GM13977 (cell line): ENCODE measurements around the gene PCED1A.

Experiments
- DNase-seq: peaks from one replicate; pipeline ENCODE4 v3.0.0; 2012; ENCODE audit warnings: low spot score
- CTCF ChIP-seq: IDR thresholded peaks from 2 replicates; pipeline ENCODE4 v1.5.1; 2012; ENCODE audit warnings: mild to moderate bottlenecking, control low read depth; ENCODE audit not compliant: insufficient read depth; ENCODE audit errors: extremely low read depth, missing control alignments
- in situ Hi-C: fragments of 300-500 bp; cut with MboI; formaldehyde crosslinking; loops from one replicate; pipeline ENCODE4 v1.12.0; 2022; ENCODE audit warnings: low sequenced_read_pairs, low pct_unique_long_range_greater_than_20kb, mixed read lengths, inconsistent platforms; ENCODE audit not compliant: unreplicated experiment

The PCED1A gene

DNA sequence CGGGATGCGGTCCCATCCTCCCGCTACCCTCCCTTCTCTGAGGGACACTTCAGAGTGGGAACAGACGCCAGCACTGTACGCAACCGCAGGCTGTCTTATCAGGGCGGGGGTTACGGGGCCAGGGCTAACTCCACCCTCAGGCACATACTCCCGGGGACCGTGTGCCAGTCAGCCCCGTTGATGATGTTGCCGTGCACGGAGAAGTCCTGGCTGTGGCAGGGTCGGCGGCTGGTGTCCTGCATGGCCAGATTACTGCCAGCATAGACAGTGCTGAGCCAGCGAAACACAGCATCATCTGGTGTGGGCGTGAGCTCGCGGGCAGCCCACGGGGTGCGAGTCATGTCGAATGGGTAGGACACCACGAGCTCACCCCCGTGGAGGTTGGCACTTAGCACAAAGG lies 45.0 kb downstream of the PCED1A start:
- in situ Hi-C loops: no loop called here
- no peak for TF ChIP-seq CTCF
- DNase-seq: peak; percentile 13

DNA sequence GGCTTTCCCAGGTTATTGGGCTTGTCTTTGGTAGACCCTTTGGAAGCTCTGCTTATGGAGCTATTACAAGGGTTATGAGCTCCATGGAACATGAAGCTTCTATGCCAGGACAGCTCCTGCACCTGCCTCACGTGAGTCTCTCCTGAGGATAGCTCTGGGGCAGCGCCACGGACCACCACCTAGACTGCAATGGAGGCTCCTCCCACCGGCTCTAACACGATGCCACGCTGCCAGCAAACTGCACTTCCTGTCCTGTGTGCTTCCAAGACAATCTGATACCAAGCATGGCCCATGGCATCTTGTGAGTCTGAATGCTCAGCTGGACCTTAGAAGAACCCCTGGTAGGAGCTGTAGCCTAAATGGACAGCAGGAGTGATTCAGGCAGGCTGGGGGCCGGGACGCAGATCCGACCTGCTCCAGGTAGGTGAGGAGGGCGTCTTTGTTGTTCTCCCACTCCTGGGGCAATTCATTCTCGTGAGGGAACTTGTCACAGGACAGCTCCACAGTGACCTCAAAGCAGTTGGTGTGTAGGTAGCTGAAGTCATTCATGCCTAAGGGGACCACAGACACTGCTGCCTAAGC lies 45.5 kb downstream of the PCED1A start:
- TF ChIP-seq CTCF: no peak
- DNase-seq: peak; percentile 9
- in situ Hi-C loops: no loop called here

DNA sequence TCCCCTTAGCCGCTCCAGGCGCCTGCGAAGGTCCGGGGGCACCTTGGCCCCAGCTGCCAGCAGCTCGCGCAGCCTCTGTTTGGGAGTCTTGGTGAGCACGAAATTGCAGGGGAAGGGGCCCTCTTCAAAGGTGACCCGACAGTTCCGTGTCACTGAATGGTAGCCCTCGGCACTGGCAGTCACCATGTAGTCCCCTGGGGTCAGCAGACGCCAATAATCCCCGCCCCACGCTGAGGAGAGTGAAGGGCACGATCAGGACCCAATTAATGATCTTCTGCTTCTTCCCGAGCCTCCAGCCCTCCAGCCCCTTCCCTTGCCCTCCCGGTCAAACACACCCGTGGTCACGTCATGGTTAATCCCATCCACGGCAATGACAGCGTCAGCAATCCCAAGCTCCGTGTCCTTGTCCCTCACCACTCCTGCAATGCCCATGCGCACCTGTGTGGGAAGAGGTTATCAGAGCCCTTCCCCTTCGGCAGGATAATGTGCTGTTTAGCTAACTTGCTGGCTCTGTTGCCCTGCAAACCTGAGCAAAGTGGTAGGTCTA lies 46.2 kb downstream of the PCED1A start:
- in situ Hi-C loops: no loop called here
- peak; percentile 12 for DNase-seq
- TF ChIP-seq CTCF: no peak

DNA sequence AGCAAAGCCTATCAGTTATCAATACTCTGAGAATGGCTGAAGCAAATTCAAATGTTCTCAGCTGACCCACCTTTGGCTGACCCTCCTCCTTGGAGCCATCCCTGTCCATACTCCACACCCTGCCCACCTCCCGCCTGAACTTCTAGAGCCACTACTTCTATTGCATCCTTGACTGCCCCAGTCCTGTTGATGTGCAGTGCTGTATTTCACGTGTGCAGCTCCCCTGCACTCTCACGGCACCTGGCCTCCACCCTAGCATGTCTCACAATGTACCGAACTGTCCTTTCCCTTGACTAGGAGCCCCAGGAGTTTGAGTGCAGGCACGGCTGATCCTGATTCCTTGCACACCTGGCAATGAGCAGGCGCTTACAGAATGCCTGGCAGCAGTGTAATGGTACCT lies 47.0 kb downstream of the PCED1A start:
- TF ChIP-seq CTCF: no peak
- in situ Hi-C loops: no loop called here
- DNase-seq: peak; percentile 6
